Muscle of back (tissue), 13 donors: ENCODE measurements around the gene GRM3. TPM values are rescaled to one million over a fixed set of nuclear protein-coding genes. Genes with fewer than 3 reads are reported as not detected.
"Not testable (repeated sequence)": the region's sequence is repeated elsewhere in the genome, so short reads cannot be mapped to it uniquely, and the experiment has no call there.

ENCODE experiments used
- DNase-seq, 3 donors: peaks; one replicate each; pipeline versions ENCODE4 v3.0.0 to v3.0.0-alpha.2; 2013
- long read RNA-seq, 9 donors: transcript quantifications; one replicate each; lab custom pipeline, GENCODE V29; 2026
- polyA plus RNA-seq, 10 donors: library from polyadenylated mRNA; unstranded; fragments of 120-200 nt; gene quantifications; one replicate each; pipeline ENCODE4 v1.2.1, GENCODE V29; 2013; ENCODE audit not compliant: insufficient read length in 10 of 10

GRM3 gene
- polyA plus RNA-seq, result under 1 TPM in 9 of 10 donors, not detected in 1; 0.03 to 0.56 (median 0.12) TPM
- long read RNA-seq, donor 1, result 0 reads
- long read RNA-seq, donor 2, result 0 reads
- long read RNA-seq, donor 3, result 0 reads
- long read RNA-seq, donor 4, result 0 reads
- long read RNA-seq, donor 5, result 0 reads
- long read RNA-seq, donor 6, result 0 reads
- long read RNA-seq, donor 7, result 0 reads
- long read RNA-seq, donor 8, result 0 reads
- long read RNA-seq, donor 9, result 0 reads

DNA sequence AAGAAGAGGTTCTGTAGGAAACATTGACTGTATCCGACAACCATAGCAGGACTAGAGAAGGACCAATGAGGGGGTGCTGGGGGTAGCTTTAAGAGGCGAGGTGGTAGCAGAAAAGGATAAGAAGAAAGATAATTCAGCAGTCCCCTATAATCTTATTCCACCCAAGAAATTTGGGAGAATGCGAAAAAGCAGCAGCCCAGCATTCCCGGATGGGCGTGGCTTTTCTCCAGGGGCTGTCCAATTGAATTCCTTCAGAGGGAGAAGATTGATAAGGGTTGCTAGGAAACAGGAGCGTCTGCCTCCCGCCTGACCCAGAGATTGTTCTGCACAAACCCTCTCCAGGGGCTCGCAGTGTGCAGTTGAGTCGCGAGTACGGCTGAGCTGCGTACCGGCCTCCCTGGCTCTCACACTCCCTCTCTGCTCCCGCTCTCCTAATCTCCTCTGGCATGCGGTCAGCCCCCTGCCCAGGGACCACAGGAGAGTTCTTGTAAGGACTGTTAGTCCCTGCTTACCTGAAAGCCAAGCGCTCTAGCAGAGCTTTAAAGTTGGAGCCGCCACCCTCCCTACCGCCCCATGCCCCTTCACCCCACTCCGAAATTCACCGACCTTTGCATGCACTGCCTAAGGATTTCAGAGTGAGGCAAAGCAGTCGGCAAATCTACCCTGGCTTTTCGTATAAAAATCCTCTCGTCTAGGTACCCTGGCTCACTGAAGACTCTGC, at the start of gene GRM3:
TSS of gene GRM3 (plus strand) at position 349 of the 721 bp plus-strand sequence. CDS start 121,237 bp downstream, outside the sequence.
- peak in 2 of 3 donors; percentile 6 to 44 for DNase-seq

DNA sequence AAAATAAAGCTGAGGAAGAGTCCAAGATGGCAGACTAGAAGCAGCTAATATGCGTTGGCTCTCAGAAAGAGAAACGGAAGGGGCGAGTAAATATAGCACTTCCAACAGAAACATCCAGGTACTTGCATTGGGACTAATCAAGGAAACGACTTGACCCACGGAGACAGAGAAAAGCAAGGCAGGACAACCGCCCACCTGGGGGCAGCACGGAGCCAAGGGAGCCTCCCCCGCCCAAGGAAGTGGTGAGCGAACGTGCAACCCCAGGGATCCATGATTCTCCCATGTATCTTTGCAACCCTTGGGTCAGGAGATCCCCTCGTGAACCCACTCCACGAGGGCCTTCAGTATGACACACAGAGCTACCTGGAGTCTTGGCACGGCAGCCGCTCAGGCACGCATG, 45.4 kb upstream of the GRM3 start:
- DNase-seq, result no peak

DNA sequence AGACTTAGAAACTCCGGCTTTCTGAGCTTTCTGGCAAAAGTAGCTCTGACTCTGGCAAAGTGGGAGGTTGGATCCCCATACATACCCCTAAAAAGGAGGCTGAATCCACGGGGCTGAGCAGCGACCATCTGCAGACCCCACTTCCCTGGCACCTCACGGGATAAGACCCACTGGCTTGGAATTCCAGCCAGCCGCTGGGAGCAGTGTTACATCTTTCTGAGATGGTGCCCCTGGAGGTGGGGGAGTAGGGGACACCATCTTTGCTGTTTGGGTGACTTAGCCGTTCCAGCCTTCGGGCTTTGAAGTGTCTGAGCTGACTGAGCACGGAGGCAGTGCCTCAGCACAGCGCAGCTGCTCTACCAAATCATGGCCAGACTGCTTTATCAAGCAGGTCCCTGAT, 45.0 kb upstream of the GRM3 start:
- peak in 1 of 3 donors; percentile 0 for DNase-seq

DNA sequence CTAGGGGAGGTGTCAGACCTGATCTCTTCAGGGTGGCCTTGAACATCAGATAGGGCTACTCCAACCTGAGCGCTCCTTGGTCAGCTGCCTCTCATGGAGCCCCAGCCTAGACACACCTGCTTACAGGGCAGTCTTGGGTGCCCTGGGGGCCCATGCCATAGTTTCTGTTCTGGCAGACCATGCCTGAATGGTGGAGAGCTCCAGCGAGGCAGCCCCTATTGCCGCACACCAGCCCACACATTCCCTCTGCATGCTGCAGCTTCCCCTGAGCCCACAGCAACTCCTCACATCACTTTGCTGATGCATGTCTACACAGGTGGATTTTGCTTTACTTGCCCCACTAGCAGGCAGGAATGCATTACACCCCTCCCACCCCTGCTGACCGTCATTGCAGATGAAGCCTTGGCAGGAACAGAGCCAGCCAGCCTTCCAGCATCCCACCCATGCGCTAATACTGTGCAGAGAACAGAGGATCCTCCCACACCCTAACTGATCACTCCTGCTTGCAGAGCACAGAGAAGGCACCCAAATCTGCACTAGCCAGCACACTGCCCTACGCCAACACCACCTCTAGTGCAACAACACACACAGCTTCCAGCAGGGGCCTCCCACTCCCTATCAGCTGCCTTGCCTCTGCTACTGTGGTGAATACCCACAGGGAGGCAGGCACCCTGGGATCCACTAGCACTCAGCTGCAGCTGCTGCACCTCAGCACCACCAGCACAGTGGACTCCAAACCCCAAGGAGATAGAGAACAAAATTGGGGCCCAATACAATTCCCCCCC, 43.0 kb upstream of the GRM3 start:
- no peak for DNase-seq

DNA sequence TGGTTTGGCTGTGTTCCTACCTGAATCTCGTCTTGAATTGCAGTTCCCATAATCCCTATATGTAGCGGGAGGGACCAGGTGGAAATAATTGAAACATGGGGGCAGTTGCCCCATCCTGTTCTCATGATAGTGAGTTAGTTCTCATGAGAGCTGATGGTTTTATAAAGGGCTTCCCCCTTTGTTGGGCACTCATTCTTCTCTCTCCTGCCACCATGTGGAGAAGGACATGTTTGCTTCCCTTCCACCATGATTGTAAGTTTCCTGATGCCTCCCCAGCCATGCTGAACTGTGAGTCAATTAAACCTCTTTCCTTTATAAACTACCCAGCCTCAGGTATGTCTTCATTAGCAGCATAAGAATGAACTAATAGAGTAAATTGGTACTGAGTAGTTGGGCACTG, 28.0 kb upstream of the GRM3 start:
- not testable (repeated sequence) for DNase-seq

DNA sequence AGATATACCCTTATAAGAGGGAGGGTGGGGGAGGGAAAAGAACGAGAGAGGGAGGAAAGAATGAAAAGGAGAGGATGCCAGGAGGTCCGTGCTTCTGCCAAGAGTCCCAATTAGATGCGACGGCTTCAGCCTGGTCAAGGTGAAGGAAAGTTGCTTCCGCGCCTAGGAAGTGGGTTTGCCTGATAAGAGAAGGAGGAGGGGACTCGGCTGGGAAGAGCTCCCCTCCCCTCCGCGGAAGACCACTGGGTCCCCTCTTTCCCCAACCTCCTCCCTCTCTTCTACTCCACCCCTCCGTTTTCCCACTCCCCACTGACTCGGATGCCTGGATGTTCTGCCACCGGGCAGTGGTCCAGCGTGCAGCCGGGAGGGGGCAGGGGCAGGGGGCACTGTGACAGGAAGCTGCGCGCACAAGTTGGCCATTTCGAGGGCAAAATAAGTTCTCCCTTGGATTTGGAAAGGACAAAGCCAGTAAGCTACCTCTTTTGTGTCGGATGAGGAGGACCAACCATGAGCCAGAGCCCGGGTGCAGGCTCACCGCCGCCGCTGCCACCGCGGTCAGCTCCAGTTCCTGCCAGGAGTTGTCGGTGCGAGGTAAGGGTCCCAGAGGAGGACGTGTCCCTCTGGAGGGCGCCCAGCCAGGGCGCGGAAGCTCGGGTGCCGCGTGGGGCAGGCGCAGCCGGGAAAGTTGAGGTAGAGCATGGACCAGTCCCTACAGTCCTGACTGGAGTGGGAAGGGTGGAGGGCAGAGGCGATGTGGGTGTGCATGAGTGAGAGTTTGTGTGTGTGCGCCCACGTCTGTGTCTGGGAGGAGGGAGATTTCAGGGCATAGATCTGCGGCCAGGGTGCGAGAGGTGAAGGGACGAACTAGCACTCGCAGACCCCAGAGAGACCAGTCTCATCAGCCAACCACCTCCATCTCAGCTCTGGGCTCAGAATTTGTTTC, 844 bp downstream of the GRM3 start:
- DNase-seq, result peak in 1 of 3 donors; percentile 16

DNA sequence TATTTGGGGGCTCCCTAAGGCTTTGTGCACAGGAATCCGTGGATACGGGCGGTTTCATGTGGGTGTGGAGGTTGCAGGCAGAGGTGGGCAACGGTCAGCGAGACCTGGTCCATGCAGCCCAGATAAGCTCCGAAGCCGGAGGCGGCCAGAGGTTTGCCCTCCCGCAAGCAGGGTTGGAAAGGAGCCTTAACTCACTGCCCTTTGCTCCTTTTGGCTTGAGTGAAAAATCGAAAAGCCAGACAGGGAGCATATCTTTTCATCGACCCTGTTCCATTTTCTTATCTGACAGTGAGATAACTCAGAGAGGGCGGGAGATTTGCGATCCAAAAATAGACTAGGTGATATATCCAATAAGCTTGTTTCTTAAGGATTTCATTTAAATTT, 1.5 kb downstream of the GRM3 start:
- no peak for DNase-seq

DNA sequence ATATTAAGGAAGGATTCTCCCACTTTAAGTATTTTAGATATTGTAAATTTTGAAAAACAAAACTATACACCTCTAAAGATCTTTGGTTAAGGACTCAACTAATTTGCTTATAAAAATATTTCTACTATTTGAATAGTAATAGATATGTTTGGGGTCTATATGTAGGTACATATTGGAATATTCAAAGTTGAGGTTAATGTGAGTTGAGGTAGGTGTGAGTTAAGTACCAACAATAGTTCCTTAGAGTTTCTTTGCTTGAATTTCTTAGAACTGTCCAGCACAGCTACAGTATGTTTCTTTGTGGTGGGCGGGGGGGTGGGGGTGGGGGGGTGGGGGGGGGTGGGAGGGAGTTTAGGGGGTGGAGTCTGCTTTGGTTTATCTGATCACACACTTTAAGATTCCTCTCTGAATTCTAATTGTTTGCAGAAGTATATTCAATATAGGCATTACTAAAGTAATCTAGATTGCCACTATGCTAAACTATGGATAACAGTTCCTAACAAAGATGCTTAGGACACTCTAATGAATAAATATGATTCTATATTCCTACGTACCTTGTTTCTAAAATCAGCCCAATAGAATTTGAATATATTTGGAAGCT, 2.1 kb downstream of the GRM3 start:
- no peak for DNase-seq

DNA sequence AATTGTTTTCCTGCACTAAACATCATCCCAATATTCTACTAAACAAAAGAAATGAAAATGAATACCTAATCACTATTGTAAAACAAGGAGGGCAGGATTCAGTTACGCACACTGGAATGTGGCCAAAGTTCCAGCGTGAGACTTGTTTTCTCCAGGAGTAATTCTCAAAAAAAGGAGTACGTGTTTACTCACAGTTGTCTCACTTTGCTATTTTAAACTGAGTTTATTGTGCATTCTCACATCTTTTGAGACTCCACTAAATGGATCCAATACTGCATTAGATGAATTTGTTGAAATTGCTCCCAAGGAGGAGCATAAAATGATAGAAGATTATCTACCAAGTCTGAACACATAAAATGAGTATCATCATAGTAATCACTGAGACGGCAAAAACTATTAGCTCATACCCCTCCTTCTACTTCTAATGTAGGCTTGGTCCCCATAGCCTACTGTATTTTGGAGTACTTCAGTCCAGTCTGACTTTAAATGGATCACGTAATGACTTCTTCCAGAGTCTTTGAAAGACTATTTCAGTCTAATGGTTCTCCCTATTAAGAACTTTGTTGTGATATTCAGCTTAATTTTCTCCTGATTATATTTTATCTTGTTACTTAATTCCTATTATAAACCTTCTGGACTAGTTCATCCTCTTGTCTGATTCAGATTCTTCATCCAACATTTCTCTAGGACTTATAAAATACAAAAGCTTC, 3.8 kb downstream of the GRM3 start:
- DNase-seq, result peak in 1 of 3 donors; percentile 2

DNA sequence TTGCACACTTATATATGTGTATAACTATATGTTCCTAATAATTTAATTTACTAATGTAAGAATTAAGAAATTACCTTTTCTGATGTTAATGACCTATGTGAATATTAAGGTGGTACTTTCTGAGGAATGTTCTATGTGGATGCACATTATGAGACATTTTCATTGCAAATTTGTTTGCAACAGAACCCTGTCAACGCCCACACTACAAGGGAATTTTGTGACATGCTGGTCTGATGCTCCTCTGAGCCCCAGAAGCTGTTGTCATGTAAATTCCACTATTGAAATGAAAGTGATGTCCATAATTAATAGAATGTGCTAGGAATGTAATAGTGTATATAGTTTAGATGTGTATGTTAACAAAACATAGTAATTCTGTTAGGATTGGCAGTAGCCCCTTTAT, 4.5 kb downstream of the GRM3 start:
- no peak for DNase-seq

DNA sequence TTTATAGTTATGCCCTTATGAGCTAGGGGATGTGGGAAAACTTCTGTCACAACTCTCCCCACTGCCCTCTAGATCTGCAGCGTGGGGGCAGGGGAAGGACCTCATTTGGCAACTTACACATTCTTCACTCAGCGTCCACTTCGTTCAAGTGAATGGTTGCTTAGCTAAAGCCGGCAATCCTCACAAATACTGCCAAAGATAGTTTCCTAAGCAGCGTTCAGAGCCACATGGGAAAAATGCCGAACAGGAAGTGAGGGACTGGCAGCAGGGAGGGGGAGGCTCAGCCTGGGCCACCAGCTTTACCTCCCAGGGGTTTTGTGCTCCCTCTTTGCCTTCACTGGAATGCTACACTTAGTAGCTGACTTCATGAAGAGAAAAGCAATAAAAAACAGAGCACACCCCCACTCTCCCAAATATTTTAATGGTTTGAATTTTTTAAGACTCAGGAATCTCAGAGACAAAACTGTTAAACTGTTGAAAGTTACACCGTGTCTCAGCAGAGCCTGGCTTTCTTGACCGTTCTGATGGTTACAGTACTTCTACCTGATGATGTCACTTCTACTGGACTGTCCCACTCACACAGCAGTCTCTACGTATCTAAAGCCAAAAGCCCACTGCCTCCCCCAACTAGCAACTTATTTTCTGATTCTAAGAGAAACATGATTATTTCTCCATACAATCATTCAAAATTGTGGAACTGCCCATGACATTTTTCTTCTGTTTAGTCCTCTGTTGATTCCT, 10.4 kb downstream of the GRM3 start:
- DNase-seq, result peak in 2 of 3 donors; percentile 12 to 33

DNA sequence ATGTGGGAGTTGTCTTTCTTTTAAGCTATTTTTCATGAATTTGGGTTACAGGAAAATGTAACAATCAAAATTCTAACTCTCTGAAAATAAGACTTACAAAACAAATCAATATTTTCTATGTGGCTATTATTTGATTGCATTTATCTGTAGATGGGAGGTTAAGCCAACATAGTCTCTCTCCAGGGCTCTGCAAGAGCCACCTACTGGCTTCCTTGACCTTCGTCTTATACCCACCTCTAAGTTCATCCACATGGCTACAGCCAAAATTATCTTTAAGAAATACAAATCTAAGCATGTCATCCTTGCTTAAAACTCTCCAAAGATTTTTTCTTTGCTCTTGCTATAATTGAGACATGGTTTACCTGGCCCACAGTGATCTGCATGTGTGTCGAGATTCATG, 14.2 kb downstream of the GRM3 start:
- no peak for DNase-seq

DNA sequence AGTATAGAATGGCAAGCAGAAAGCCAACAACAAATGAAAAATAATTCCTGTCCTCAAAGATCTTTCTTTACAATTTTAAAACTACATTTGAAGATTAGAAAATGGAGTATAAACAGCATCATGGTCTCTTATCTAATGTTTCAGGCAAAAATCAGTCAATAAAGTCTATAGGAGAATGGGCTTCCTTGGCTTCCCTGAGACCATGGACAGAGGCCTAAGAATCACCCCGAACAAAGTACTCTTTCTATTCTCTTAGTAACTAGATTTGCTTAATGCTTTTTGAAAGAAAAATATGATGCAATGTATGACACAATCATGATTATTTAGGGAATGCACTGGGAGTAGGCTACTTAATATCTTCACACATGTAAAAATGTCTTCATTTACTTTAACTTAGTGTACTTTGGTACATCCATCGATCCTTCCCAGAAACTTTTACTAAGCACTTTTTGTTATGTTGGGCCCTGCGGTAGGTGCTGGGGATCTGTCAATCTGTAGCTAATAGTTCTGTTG, 17.3 kb downstream of the GRM3 start:
- DNase-seq, result no peak

DNA sequence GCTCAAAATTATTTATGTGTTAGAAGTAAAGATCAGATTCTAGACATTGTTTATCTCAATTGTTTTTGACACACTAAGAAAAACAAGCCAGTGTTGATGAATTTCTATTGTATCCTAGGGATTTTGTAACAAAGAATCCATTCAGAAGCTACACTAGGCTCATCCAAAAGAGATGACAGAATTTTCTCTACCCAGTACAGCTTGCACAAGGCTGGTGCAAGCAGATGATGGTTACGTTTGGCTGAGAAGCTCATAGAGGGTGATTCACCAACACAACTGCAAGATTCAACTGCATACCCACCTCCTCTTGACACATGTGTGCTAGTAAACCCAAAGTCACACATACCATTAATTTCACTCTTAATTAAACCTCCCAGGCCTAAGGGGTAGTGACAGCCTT, 20.8 kb downstream of the GRM3 start:
- no peak for DNase-seq

DNA sequence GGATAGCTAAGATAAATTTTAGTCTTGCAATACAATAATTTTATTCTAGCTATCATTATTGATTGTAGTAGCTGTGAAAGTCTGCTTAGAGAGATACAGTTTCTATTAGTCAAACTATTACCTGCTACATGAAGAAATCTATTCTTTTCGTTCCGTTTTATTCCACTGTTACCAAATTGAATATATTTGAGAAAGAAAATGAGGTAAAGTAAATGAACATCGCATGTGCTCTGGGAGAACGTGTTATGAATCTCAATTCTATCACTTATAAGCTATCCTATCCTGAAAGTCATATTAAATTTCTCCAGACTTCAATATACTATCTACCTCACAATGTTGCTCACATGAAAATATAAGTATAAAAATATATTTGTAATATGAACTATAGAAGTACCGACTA, 21.3 kb downstream of the GRM3 start:
- no peak for DNase-seq

DNA sequence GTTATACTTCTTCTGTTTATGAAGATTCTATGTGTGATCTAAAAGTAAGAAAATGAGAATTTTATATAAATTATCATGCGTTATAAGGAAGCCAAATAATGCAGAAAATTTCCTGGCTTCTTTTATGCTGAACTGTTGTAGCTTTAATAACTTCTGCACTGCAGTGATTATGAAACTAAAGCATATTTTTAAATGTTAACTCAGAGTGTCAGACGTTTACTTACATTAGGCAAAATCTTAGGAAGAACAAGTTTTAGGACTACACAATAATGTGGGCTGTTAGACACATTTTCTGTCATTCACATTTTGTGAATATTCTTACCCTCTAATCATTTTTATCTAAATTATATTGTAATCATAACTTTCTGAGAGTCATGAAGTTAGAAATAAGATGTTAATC, 22.0 kb downstream of the GRM3 start:
- DNase-seq, result no peak

DNA sequence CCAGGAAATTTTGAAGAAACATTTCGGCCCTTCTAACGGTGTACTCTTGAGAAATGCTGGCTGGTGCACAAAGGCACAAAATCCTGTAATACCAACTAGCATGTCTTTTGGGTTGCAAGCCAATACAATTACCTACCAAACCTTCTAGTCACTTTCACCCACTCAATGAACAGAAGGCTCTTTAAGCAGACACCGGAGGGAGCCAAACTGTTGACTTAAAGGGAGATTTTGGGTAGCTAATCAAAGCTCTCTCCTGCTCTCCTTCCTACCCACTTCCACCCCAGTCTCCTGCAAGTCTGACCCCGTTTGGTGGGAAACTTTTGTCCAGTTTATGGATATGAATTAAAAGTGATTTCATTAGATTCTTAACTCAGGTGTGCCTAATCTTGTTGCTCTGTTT, 24.0 kb downstream of the GRM3 start:
- DNase-seq, result no peak

DNA sequence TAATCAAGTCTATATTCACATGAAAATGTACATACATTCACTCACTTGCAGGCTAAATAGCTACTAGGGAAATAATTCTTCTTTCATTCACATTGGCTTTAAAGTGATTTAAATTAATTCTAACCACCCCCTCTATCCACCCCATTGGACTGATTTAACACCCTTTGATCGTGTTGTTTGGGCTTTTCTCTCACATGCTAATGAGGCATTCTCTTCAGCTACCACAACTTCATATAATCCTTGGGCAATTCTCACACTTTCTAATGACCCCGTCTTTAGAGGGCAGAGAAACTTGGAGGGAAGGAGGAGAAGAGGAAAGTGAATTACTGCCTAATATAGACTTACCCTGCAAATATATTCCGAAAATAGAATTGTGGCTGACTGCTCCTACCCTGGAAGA, 24.6 kb downstream of the GRM3 start:
- no peak for DNase-seq

DNA sequence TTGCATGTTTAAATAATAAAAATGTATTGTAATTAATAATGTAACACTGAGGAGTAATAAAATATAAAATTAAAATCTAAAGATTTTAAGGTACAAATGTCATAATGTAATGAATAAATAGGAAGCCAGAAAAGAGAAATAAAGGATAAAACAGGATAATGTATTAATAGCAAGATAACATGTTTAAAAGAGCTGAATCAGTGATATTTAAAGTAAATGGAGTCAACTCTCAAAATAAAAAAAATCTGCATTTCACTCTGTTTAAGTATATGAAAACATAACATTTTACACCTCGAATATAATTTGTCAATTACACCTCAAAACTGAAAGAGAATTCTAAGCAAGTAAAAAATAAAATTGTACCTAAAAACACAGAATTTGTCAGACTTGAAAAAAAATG, 44.1 kb downstream of the GRM3 start:
- no peak for DNase-seq

DNA sequence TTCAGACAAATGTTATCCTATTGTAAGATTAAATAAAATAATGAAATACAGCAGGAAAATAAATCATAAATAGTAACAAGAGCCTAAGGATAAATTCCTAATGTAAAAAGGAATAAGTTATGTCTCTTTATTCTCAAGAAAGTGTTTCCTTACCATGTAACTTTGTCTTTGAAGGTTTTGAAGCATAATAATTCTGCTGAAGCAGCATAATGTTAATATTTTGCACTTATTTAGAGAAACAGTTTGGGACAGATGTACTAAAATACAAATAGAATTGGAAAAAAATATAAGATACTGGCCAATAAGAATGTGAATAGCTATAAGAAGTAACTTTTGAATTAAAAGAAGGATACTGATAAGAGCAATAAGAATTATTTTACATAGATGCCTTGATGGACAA, 45.7 kb downstream of the GRM3 start:
- no peak for DNase-seq
